ENCODE results near the gene GNAT1.

The GNAT1 gene

DNA sequence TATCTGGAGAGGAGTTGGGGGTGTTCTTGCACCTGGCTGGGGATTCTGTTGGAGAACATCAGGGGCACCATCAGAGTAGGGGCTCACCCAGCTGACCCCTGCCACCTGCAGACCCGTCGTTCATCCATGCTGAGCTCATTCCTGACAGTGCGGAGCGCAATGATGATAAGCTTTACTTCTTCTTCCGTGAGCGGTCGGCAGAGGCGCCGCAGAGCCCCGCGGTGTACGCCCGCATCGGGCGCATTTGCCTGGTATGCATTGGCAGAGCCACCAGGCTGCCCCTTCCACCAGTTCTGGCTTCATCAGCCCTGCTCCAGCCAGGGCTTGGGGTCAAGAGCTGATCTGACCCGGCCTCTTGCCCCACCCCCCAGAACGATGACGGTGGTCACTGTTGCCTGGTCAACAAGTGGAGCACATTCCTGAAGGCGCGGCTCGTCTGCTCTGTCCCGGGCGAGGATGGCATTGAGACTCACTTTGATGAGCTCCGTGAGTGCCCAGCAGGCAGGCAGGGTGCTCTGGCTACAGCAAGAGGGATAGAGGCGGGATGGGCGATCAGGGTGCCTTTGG is 8.8 kb upstream of the GNAT1 start:
- DNase-seq = no peak

DNA sequence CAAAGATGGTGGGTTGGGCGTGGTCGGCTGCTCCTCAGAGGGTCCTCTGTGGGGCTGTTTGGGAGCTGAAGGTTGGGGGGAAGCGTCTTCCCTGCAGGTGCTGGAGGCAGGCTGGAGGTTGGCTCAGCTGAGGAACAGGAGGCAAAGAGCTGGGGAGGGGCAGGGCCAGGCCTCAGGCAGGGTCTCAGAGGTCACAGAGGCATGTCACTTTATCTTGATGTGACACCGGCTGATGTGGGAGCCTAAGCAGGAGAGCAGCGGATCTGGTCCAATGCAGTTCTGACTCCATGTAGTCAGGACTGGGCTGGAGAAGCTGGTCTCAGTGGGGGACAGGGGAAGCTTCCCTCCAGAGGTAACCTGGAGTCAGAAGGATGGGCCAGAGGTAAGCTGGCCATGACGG is 7.7 kb upstream of the GNAT1 start:
- DNase-seq = no peak

GRCh38 chr3:50184242-50184978 is 7.0 kb upstream of the GNAT1 start:
- no peak for DNase-seq

DNA sequence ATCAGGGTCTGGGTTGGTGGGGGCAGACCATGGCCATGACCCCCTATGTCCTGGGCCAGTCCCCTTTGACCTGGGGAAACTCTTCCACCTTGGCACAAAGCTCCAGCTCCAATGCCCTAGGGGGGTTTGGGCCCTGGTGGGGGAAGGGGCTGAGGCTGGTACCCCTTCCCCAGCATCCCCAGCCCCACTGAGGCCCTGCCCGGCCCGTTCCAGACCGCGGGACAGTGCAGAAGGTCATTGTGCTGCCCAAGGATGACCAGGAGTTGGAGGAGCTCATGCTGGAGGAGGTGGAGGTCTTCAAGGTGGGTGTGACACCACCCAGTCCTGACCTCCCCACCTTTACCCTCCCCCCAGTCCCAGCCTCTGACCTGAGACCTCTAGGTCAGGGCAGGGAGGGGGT is 6.2 kb upstream of the GNAT1 start:
- DNase-seq = no peak

DNA sequence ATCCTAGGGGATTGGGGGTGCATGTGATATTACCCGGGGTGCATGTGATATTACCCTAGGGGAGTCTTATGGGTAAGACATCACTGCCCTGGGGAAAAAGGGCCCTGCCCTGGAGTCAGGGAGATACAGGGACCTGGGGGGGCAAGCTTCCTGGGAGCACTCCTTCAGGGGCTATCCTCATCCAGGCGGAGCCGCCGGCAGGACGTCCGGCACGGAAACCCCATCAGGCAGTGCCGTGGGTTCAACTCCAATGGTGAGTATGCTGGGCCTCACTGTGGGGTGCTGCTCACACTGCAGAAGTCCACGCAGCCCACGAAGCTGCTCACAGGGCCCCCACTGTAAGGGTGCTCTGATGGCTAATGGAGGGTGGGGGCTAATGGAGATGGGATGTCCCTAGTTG is 5.3 kb upstream of the GNAT1 start:
- DNase-seq = no peak

- DNase-seq = no peak
Measured at GRCh38 chr3:50187750-50188149, 3.7 kb upstream of the GNAT1 start.

DNA sequence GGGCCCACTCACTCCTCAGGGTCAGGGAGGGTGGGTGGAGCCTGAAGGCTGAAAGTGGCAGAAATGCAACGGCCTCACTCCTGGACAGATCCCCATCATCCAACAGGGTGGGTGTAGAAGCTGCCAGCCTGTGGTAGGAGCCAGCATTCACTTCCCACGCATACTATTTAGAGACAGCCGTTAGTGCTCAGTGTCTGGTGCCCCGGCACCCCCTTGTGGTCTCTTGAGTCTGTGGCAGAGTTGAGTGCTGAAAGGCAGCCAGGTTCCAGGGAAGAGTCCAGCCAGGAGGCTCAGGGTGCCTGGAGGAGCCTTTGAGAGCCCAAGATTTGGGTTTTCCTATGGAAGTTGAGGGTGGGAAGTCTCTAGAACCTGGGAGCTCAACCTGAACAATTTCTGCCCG is 2.1 kb upstream of the GNAT1 start:
- DNase-seq = peak; percentile 51 to 52

- DNase-seq = no peak
Measured at GRCh38 chr3:50189989-50190388, 1.4 kb upstream of the GNAT1 start.

- DNase-seq = no peak
Measured at GRCh38 chr3:50192124-50192523, 714 bp downstream of the GNAT1 start.

DNA sequence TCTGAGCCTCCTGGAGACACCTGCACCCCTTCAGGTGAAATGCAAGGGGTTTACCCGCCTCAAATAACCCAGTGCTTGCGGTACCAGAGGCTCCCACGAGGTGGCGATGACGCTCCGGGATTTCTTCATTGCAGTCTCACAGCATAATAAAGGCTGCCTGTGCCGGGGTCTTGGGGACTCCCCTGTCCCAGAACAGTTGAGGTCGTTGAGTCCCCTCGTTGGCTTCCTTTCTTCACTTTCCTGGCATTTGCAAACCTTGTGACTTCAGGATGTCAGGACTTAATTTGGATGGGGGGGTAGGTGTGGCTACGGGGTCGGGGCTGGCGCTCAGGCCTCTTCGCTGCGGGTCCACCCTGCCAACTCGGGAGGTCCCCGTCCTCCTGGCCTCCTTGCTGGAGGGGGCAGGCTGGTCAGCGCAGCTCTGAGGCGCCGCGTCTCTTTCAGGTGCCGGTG is 1.3 kb downstream of the GNAT1 start:
- peak; percentile 52 to 55 for DNase-seq

- no peak for DNase-seq
Measured at GRCh38 chr3:50193286-50193685, 1.9 kb downstream of the GNAT1 start.

GRCh38 chr3:50193746-50194127 is 2.3 kb downstream of the GNAT1 start:
- DNase-seq = no peak

- DNase-seq = peak; percentile 37 to 38
Measured at GRCh38 chr3:50194128-50194902, 2.9 kb downstream of the GNAT1 start.

DNA sequence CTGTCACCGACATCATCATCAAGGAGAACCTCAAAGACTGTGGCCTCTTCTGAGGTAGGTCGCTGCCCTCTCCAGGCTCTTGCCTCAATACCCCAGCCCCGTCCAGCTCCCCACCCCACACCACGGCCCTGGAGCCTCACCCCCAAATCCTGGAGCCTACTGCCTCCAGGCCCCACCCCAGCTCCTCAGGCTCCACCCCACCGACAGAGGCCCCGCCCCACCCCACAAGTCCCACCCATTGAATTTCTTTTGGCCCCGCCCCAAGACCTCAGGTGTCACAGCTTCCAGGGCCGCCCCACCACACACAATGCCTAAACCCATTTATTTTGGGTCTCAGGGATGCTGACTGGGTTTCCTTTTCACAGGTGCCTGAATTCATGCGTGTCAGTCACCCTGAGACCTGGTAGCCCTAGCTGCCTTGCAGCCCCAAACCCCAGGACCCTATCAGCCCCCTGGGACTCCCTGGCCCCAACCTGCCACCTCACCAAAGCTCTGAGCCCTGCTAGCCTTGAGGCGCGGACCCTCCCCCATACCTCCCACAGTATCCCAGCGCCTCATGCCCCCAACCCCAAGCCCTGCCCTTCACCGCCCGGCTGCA is 3.6 kb downstream of the GNAT1 start:
- no peak for DNase-seq

GRCh38 chr3:50195501-50196252 is 4.3 kb downstream of the GNAT1 start:
- no peak for DNase-seq

DNA sequence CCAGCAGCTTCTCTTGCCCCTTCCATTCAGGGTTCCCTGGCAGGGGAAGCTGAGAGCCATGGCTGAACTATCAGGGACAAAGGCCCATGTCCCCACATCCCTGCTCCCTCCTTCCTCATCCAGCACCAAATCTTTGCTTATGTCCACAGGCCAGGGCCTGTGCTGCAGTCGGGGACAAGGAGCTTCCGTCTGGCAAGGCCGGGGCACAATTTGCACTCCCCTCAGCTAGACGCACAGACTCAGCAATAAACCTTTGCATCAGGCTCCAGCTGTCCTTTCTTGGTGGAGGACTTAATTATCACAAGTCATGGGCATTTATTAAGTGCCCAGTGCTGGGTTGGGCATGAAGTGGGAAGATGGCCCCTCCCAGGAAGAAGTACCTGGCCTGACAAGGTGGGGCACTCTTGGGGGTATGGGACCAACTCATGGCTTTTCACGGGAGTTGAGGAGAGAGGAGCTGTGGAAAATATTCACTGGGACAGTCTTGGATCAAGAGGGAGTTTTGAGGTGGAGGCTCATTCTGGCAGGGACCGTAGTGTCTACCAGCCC is 4.9 kb downstream of the GNAT1 start:
- DNase-seq = no peak

- no peak for DNase-seq
Measured at GRCh38 chr3:50201573-50202315, 10.3 kb downstream of the GNAT1 start.

- no peak for DNase-seq
Measured at GRCh38 chr3:50202353-50203112, 11.1 kb downstream of the GNAT1 start.

DNA sequence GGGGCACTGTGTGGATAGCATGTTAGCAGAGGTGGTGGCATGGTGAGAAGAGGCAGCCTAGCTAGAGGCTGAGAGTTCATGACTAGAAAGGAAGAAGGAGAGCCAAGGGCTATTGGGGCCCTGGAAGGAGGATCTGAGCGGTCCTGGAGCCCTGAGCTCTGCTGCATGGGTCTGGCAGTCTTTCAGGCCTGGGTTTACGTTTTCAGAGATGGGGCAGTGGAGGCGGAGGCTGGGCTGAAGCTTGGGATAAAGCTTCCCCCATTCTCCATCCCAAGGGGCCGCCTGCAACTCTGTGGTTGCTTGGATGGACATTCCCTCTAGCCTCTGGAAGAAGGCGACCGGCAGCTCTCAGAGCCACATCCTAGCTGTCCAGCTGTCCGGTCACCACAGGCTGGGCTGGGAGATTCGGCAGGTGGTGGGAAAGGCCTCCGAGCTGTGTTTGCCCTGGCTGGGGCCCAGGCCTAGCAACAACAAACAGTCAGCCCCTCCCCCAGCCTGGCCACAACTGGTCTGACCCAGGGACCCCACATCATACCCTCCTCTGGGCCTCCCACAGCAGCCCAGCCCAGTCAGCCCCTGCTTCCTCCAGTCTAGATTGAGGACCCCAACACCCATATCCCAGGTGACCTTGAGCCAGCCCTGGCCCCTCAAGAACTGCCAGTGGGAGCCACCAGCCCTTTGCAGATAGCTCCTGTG is 11.9 kb downstream of the GNAT1 start:
- DNase-seq = no peak

Measured in NCI-H2081 (cell line).